NCI-H1105 treated with DMSO at 0.1 percent for 48 hours (cell line): Measurements from ENCODE around the gene CYB5RL.
A peak's percentile ranks its signal among the peaks of the same experiment; 100 is the strongest.
"Not testable (repeated sequence)": the region's sequence is repeated elsewhere in the genome, so short reads cannot be mapped to it uniquely, and the experiment has no call there.

Experiments
- DNase-seq: peaks from one replicate; lab custom pipeline; 2025; lab: John Stamatoyannopoulos, UW

CYB5RL gene

GRCh38 chr1:54199765-54200518 is at the start of gene CYB5RL, which contains the start of gene MRPL37:
Gene CYB5RL, minus strand, starts transcription at chr1:54200030. Its CDS starts 4,414 bp downstream, at chr1:54195616.
Gene MRPL37, plus strand, starts transcription at chr1:54200167. Its CDS starts 77 bp downstream, at chr1:54200244.
- DNase-seq: peak; percentile 98

- DNase-seq: no peak
Observed at GRCh38 chr1:54248966-54249365, 49.1 kb upstream of the CYB5RL start.

- DNase-seq: no peak
Observed at GRCh38 chr1:54247863-54248515, 48.2 kb upstream of the CYB5RL start.

GRCh38 chr1:54246116-54246721 is 46.4 kb upstream of the CYB5RL start:
- DNase-seq: no peak

GRCh38 chr1:54245501-54245900 is 45.7 kb upstream of the CYB5RL start:
- DNase-seq: no peak

- no peak for DNase-seq
Observed at GRCh38 chr1:54244655-54245054, 44.8 kb upstream of the CYB5RL start.

GRCh38 chr1:54243022-54243421 is 43.2 kb upstream of the CYB5RL start:
- no peak for DNase-seq

- no peak for DNase-seq
Observed at GRCh38 chr1:54241364-54241763, 41.5 kb upstream of the CYB5RL start.

GRCh38 chr1:54240741-54241335 is 41.0 kb upstream of the CYB5RL start:
- DNase-seq: no peak

- DNase-seq: no peak
Observed at GRCh38 chr1:54239631-54240031, 39.8 kb upstream of the CYB5RL start.

GRCh38 chr1:54239035-54239383 is 39.2 kb upstream of the CYB5RL start:
- no peak for DNase-seq

- DNase-seq: no peak
Observed at GRCh38 chr1:54238353-54239034, 38.7 kb upstream of the CYB5RL start.

GRCh38 chr1:54237586-54237985 is 37.8 kb upstream of the CYB5RL start:
- no peak for DNase-seq

- no peak for DNase-seq
Observed at GRCh38 chr1:54234284-54234683, 34.5 kb upstream of the CYB5RL start.

GRCh38 chr1:54233196-54233595 is 33.4 kb upstream of the CYB5RL start:
- not testable (repeated sequence) for DNase-seq

- no peak for DNase-seq
Observed at GRCh38 chr1:54230507-54231339, 30.9 kb upstream of the CYB5RL start.

GRCh38 chr1:54229281-54229891 is 29.6 kb upstream of the CYB5RL start:
- DNase-seq: no peak

GRCh38 chr1:54228638-54229079 is 28.8 kb upstream of the CYB5RL start:
- DNase-seq: no peak

- DNase-seq: no peak
Observed at GRCh38 chr1:54227891-54228310, 28.1 kb upstream of the CYB5RL start.

GRCh38 chr1:54227091-54227602 is 27.3 kb upstream of the CYB5RL start:
- no peak for DNase-seq
